ENCODE results near the gene FLNB.

- TF ChIP-seq RARB (CRISPR knock-in tag; IDR thresholded peaks at IDR 0.05) (no peak), POU6F1 (CRISPR knock-in tag; IDR thresholded peaks at IDR 0.05; ENCODE audit: borderline replicate concordance, low read depth) (no peak), PATZ1 (CRISPR knock-in tag; IDR thresholded peaks at IDR 0.05; ENCODE audit: borderline replicate concordance) (no peak)
Observed at GRCh38 chr3:58025837-58026569, 17.8 kb downstream of the FLNB start.

Data from SK-N-SH treated with all-trans-retinoic acid at 6 μM for 48 hours (cell line).